Stimulated activated CD4-positive, alpha-beta T cell treated with anti-CD3 and anti-CD28 coated beads, Interleukin-1b, Interleukin-23, amount 100 ng/mL, for 48 hours (primary cell): ENCODE data around the gene CAPN14.

ENCODE experiments used
- DNase-seq: peaks from one replicate; pipeline ENCODE4 v3.0.0-alpha.2; 2020

CAPN14 gene

GRCh38 chr2:31137211-31138036, 79.9 kb downstream of the CAPN14 start:
- no peak for DNase-seq

DNA sequence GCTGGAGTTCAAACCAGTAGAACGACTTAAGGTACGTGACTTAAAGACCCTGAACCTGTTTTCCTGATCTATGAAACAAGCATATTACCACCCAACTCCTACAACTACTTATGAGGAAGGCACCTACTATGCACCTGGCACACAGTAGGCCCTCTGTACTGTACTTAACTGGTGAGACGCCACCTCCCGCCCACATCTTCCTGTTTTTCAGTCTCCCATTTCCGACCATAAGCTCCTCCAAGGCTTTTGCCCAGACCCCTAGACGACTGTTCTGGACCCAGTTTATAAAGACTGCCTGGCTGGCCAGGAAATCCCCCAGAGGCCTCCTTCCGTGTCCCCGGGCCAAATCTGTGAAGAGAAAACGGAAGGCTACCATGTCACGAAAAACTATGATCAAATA, 80.6 kb downstream of the CAPN14 start:
- DNase-seq = no peak

DNA sequence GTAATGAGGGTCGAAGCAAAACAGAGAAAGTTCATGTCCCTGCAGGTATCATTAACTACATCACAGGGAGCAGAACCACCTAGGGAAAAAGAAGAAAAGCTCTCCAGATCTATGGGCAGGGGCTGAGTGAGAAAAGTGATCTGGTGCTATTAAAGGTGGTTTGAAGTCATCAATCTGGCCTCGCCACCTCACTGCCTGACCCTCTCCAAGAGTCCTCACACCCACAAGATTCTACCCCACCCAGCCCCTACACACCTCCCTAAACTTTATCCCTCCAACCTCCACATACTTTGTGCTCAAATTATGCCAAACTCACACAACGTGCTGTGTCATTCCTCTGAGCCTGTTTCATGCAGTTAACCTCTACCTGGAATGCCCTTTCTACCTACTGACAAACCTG, 81.3 kb downstream of the CAPN14 start:
- DNase-seq = no peak

- DNase-seq = no peak
Observed at GRCh38 chr2:31134480-31134879, 82.8 kb downstream of the CAPN14 start.

DNA sequence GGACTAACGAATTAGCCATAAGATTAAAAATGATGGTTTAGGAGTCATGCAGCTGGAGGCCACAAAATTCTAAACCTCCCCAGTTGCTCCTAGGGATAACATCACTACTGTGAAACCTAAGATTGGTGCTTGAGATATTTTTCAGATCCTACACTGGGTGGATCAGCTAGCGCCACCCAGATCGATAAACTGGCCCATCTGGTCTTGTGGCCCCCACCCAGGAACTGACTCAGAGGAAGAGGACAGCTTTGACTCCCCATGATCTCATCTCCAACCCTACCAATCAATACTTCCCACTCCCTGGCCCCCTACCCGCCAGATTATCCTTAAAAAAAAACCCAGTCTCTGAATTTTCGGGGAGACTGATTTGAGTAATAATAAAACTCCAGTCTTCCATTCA, 84.5 kb downstream of the CAPN14 start:
- DNase-seq = no peak

- no peak for DNase-seq
Observed at GRCh38 chr2:31131871-31132270, 85.4 kb downstream of the CAPN14 start.

DNA sequence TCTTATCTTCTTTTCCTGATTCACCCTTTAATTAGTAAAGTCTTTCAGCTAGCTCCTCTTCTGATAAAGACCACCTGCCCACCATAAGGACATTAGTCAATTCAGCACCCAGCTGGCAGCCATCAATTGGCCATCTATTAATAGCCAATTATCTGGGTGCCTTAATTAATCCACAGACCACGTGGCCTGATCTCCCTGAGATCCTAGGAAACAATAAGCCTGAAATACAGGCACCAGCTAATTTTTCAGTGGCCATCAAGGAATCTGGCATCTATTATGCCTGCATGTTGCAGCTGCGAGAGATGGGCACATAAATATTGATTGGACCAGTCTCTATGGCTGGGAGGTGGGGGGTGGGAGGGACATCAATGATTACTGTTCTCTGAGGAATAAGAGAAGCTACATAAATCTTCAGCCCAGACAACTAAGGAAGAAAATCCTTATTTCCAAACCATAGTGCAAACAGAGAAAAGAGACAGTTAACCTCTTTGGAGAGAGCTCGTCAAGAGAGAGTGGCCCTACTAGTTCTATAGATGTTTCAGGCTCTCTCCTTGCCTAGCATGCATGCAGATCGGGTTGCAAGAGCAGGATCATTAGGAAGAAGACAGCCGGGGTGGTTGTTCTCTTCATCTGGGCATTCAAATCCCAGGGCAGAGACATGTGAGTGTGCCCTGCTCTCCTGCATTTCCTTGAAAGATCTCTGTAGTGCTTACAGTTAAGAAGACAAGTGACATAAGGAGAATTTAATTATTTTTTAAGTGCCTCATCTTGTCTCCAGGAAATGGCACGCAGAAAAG, 87.7 kb downstream of the CAPN14 start:
- DNase-seq = no peak

- DNase-seq = no peak
Observed at GRCh38 chr2:31127931-31128330, 89.4 kb downstream of the CAPN14 start.

DNA sequence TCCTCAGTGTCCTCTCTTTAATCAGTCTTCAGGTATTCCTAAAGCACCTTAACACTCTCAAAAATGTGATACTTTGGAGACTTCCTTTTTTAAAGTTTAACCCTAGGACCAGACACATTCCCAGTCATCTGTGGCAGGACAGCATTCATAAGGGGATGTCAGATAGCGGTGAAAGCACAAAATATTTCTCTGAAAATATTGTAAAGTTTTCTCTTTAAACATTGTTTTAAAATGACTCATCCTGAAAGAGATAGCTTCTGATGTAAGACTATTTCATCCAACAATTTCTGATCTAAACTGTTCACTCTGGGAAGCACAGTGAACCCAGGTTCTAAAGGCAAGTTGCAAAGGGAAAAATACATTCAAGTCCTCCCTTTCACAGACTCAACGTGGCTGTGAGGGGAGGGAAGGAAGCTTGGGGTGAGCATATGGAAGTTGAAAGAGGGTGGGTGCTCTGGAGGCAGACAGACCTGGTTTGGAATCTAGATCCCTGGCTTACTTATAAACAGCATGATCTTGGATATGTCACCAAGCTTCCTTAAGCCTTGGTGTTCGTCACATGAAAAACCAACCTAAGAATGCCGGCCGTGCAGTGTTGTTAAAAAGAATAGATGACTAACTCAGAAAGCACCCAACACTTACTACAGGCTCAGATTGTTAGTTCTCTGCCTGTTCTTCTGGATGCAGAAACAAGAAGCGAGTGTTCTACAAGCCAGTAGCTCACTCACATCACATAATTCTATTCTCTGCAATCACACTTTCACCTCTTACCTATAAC, 91.2 kb downstream of the CAPN14 start:
- DNase-seq = no peak

DNA sequence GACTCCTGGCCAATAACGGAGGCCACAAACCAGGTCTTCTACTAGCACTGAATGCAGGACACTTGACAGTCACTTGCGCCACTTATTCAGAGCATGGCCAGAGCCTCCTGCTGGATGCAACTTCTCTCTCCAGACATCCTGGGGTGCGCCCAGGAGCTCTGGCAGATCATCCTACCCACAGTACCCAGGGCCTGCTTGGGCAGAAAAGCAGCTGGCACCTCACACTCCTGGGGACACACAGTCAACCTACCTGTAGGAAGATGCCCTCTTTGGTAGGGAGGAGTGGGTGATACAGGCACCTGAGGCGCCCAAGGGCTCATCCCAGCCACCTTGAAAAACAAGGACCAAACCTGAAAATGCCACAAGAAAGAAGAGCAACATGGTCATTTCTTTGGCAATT, 92.4 kb downstream of the CAPN14 start:
- DNase-seq = no peak
